NB4 (cell line): ENCODE results near the gene ATXN7.

ENCODE experiments used
- POLR2A ChIP-seq: IDR thresholded peaks from 2 replicates; pipeline ENCODE4 v1.6.1; 2011; ENCODE audit warnings: mild to moderate bottlenecking; ENCODE audit not compliant: insufficient read length; ENCODE audit errors: extremely low read depth
- TF ChIP-seq, protein P1 (sequence below): IDR thresholded peaks from 2 replicates; pipeline ENCODE4 v1.6.1; 2011; ENCODE audit warnings: low read depth, low read length
- TF ChIP-seq, protein P2 (sequence below): IDR thresholded peaks from one replicate; pipeline ENCODE4 v1.5.1; 2012; ENCODE audit warnings: low read depth, low read length

DNA sequence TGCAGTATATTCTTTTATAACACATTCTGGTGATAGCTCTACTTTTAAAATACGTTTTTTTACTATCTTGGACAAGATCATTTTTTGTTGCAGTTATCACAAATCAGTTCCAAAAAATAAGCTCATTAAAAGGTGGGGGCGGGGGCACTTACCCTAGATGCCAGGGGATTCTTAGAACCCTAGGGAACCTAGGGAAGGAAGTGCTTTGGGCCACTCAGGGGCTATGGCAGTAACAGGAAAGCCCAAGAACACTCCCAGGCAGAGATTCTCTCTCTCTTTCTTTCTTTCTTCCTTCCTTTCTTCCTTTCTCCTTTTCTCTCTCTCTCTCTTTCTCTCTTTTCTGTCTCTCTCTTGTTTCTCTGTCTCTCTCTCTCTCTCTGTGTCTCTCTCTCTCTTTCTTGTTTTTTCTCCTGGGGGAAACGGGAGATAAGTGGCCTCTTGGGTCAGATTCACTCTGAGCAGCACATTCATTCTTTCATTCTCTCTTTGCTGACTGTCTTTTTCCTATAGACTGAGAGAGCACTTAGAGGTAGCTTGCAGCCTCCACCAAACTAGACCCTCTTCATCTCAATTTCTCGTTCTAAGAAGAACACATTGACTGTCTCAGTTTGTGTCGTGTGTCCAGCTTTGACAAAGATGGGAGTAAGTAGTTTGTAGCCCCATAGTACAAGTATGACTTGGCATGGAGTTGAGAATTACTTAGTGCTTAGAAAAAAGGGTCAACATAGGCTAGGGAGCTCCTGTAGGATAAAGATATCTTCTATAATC, 31.9 kb downstream of the ATXN7 start:
- TF ChIP-seq, protein P1, sequence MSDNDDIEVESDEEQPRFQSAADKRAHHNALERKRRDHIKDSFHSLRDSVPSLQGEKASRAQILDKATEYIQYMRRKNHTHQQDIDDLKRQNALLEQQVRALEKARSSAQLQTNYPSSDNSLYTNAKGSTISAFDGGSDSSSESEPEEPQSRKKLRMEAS, result no peak
- TF ChIP-seq, protein P2, sequence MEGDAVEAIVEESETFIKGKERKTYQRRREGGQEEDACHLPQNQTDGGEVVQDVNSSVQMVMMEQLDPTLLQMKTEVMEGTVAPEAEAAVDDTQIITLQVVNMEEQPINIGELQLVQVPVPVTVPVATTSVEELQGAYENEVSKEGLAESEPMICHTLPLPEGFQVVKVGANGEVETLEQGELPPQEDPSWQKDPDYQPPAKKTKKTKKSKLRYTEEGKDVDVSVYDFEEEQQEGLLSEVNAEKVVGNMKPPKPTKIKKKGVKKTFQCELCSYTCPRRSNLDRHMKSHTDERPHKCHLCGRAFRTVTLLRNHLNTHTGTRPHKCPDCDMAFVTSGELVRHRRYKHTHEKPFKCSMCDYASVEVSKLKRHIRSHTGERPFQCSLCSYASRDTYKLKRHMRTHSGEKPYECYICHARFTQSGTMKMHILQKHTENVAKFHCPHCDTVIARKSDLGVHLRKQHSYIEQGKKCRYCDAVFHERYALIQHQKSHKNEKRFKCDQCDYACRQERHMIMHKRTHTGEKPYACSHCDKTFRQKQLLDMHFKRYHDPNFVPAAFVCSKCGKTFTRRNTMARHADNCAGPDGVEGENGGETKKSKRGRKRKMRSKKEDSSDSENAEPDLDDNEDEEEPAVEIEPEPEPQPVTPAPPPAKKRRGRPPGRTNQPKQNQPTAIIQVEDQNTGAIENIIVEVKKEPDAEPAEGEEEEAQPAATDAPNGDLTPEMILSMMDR, result no peak
- no peak for TF ChIP-seq POLR2A
